ENCODE measurements around the gene RNF43. TPM values are rescaled to one million over a fixed set of nuclear protein-coding genes. Genes with fewer than 3 reads are reported as not detected.
A peak's percentile ranks its signal among the peaks of the same experiment; 100 is the strongest.

The RNF43 gene
- total and polyA plus RNA-seq, 2 of the 13 experiments (the other 11 are each of a cell fraction or from before 2014, with no cell fraction given) = 31.0 to 53.4 TPM

- TF ChIP-seq ZNF281 (CRISPR knock-in tag; IDR thresholded peaks at IDR 0.05; ENCODE audit: borderline replicate concordance) = peak; percentile 19; the same call in 1 of the 2 replicates
- 0 out of 2 replicates have a peak, but pooled peaks have one; percentile 22 for TF ChIP-seq JUND (CRISPR knock-in tag; IDR thresholded peaks at IDR 0.05)
- TF ChIP-seq RFX5 (IDR thresholded peaks at IDR 0.05; ENCODE audit: low read depth, low read length) = no peak
- TF ChIP-seq, protein P1, sequence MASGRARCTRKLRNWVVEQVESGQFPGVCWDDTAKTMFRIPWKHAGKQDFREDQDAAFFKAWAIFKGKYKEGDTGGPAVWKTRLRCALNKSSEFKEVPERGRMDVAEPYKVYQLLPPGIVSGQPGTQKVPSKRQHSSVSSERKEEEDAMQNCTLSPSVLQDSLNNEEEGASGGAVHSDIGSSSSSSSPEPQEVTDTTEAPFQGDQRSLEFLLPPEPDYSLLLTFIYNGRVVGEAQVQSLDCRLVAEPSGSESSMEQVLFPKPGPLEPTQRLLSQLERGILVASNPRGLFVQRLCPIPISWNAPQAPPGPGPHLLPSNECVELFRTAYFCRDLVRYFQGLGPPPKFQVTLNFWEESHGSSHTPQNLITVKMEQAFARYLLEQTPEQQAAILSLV (CRISPR knock-in tag; IDR thresholded peaks at IDR 0.05; ENCODE audit: borderline replicate concordance) = no peak
- TF ChIP-seq ZNF816 (CRISPR knock-in tag; IDR thresholded peaks at IDR 0.05; ENCODE audit: borderline replicate concordance) = no peak
- no peak for TF ChIP-seq ZNF501 (CRISPR knock-in tag; IDR thresholded peaks at IDR 0.05)
- TF ChIP-seq CCAR2 (optimal IDR thresholded peaks at IDR 0.05; ENCODE audit: low read depth, low read length) = peak; percentile 33
- TF ChIP-seq ZNF792 (CRISPR knock-in tag; IDR thresholded peaks at IDR 0.05) = no peak
- TF ChIP-seq, protein P2, sequence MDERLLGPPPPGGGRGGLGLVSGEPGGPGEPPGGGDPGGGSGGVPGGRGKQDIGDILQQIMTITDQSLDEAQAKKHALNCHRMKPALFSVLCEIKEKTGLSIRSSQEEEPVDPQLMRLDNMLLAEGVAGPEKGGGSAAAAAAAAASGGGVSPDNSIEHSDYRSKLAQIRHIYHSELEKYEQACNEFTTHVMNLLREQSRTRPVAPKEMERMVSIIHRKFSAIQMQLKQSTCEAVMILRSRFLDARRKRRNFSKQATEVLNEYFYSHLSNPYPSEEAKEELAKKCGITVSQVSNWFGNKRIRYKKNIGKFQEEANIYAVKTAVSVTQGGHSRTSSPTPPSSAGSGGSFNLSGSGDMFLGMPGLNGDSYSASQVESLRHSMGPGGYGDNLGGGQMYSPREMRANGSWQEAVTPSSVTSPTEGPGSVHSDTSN (CRISPR knock-in tag; IDR thresholded peaks at IDR 0.05) = no peak
- peak; percentile 63; the same call in 1 of the 2 replicates for TF ChIP-seq ZNF451 (CRISPR knock-in tag; IDR thresholded peaks at IDR 0.05)
- TF ChIP-seq NFE2 (CRISPR knock-in tag; IDR thresholded peaks at IDR 0.05) = no peak
- TF ChIP-seq ZNF577 (CRISPR knock-in tag; IDR thresholded peaks at IDR 0.05; ENCODE audit: borderline replicate concordance, low read depth) = no peak
- TF ChIP-seq TBX2 (CRISPR knock-in tag; IDR thresholded peaks at IDR 0.05; ENCODE audit: borderline replicate concordance) = peak; percentile 72
- no peak for TF ChIP-seq ZNF441 (CRISPR knock-in tag; IDR thresholded peaks at IDR 0.05; ENCODE audit: borderline replicate concordance)
- TF ChIP-seq SNAPC4 (CRISPR knock-in tag; IDR thresholded peaks at IDR 0.05) = no peak
- no peak for TF ChIP-seq HOXD1 (CRISPR knock-in tag; IDR thresholded peaks at IDR 0.05)
- TF ChIP-seq CENPT (CRISPR knock-in tag; IDR thresholded peaks at IDR 0.05; ENCODE audit: low read depth) = no peak
- TF ChIP-seq TCF7L2 (IDR thresholded peaks at IDR 0.05; ENCODE audit: low read depth, low read length) = peak; percentile 83
- no peak for TF ChIP-seq ZSCAN22 (CRISPR knock-in tag; IDR thresholded peaks at IDR 0.05)
- no peak for TF ChIP-seq ZNF674 (CRISPR knock-in tag; IDR thresholded peaks at IDR 0.05; ENCODE audit: low read depth)
- TF ChIP-seq ATF7-NPFF (CRISPR knock-in tag; IDR thresholded peaks at IDR 0.05; ENCODE audit: low read depth) = no peak
These were observed 22.7 kb downstream of the RNF43 start (continued) for GRCh38 chr17:58394534-58395223.
